ENCODE measurements around the gene SP7. TPM values are rescaled to one million over a fixed set of nuclear protein-coding genes. Genes with fewer than 3 reads are reported as not detected.

SP7 gene
- total RNA-seq, 4 donors from 2014 or later = not detected

GRCh38 chr12:53380104-53380793 lies 44.1 kb upstream of the SP7 start, which contains the start of gene SP1:
SP1 (plus strand) TSS chr12:53380176; CDS start chr12:53380292, 116 bp downstream.
- H3K27ac ChIP-seq = peak within 1 kb of the TSS; percentile 93 to 99 (median 96)
- H3K4me3 ChIP-seq = peak within 1 kb of the TSS; percentile 57 to 86 (median 66)
- intact Hi-C loops (cut with DNase I; ENCODE audit: low total_unique reads) = loop anchor here (2.0 kb wide), 2 partner anchors 27 to 121 kb away; partner anchors contain the start of gene TARBP2
- in situ Hi-C loops (cut with MboI; ENCODE audit: low sequenced_read_pairs in 4 of 4) = no loop called here
- DNase-seq (peak; percentile 86 to 87), ATAC-seq (peak; percentile 18 to 20)
- no peaks in the 10 kb centered on the region for H3K9me3 ChIP-seq
- H3K27me3 ChIP-seq = no peaks in the 10 kb centered on the region
- peaks cover 0 to 36% of the 10 kb centered on the region in 2 donors for H3K36me3 ChIP-seq
- TF ChIP-seq POLR2A (IDR thresholded peaks at IDR 0.05) = peak; percentile 84
- no peak for TF ChIP-seq CTCF (IDR thresholded peaks at IDR 0.05 in 4 of 5, conservative IDR thresholded peaks at IDR 0.05 in 1 of 5)
- H3K4me1 ChIP-seq = peaks cover 50 to 53% of the 10 kb centered on the region in 2 donors

GRCh38 chr12:53379389-53380103 lies 43.4 kb upstream of the SP7 start:
- Histone ChIP-seq H3K27ac (peak overlapping the region; percentile 93 to 99 (median 96)), H3K9me3 (no peaks in the 10 kb centered on the region), H3K36me3 (peaks cover 0 to 30% of the 10 kb centered on the region in 2 donors), H3K4me1 (peaks cover 43 to 46% of the 10 kb centered on the region in 2 donors), H3K4me3 (peak overlapping the region; percentile 57 to 86 (median 66)), H3K27me3 (no peaks in the 10 kb centered on the region)
- in situ Hi-C loops (cut with MboI; ENCODE audit: low sequenced_read_pairs in 4 of 4) = no loop called here
- ATAC-seq = peak; percentile 84 to 89
- TF ChIP-seq CTCF (IDR thresholded peaks at IDR 0.05 in 4 of 5, conservative IDR thresholded peaks at IDR 0.05 in 1 of 5) (no peak), POLR2A (IDR thresholded peaks at IDR 0.05) (peak; percentile 73 to 83)
- intact Hi-C loops (cut with DNase I; ENCODE audit: low total_unique reads) = loop anchor here (1.0 to 2.0 kb wide), 5 partner anchors 27 to 121 kb away; partner anchors contain the start of genes AAAS, PCBP2, PRR13 and TARBP2
- peak; percentile 100 for DNase-seq

- in situ Hi-C loops (cut with MboI; ENCODE audit: low sequenced_read_pairs in 4 of 4) (no loop called here), intact Hi-C loops (cut with DNase I; ENCODE audit: low total_unique reads) (loop anchor here (1.0 to 2.0 kb wide), 3 partner anchors 58 to 74 kb away; partner anchors contain the start of genes AAAS, PCBP2 and PRR13)
- TF ChIP-seq CTCF (IDR thresholded peaks at IDR 0.05 in 4 of 5, conservative IDR thresholded peaks at IDR 0.05 in 1 of 5) (no peak), POLR2A (IDR thresholded peaks at IDR 0.05) (no peak)
- no peak for DNase-seq
- Histone ChIP-seq H3K27ac (peak overlapping the region; percentile 92 to 97 (median 96)), H3K9me3 (no peaks in the 10 kb centered on the region), H3K4me3 (peak overlapping the region; percentile 57 to 78 (median 66)), H3K36me3 (peaks cover 0 to 24% of the 10 kb centered on the region in 2 donors), H3K27me3 (no peaks in the 10 kb centered on the region), H3K4me1 (peaks cover 36 to 39% of the 10 kb centered on the region in 2 donors)
- ATAC-seq = no peak
Observed at GRCh38 chr12:53378724-53379388, 42.7 kb upstream of the SP7 start.

GRCh38 chr12:53378222-53378621 lies 42.1 kb upstream of the SP7 start:
- in situ Hi-C loops (cut with MboI; ENCODE audit: low sequenced_read_pairs in 4 of 4) = no loop called here
- TF ChIP-seq POLR2A (IDR thresholded peaks at IDR 0.05) (no peak), CTCF (IDR thresholded peaks at IDR 0.05 in 4 of 5, conservative IDR thresholded peaks at IDR 0.05 in 1 of 5) (no peak)
- Histone ChIP-seq H3K27me3 (no peaks in the 10 kb centered on the region), H3K9me3 (no peaks in the 10 kb centered on the region), H3K36me3 (peaks cover 0 to 19% of the 10 kb centered on the region in 2 donors), H3K4me3 (no peak overlapping the region), H3K27ac (peak overlapping the region; percentile 92 to 97 (median 96)), H3K4me1 (peaks cover 30 to 33% of the 10 kb centered on the region in 2 donors)
- no peak for ATAC-seq
- no peak for DNase-seq
- intact Hi-C loops (cut with DNase I; ENCODE audit: low total_unique reads) = loop anchor here (2.0 kb wide), 1 partner anchor 75 kb away; the partner anchor contains the start of gene PCBP2
